Endometrial microvascular endothelial cells (primary cell): ENCODE data around the gene CTBP2. TPM values are rescaled to one million over a fixed set of nuclear protein-coding genes. Genes with fewer than 3 reads are reported as not detected.
"Not testable (repeated sequence)": the region's sequence is repeated elsewhere in the genome, so short reads cannot be mapped to it uniquely, and the experiment has no call there.

ENCODE experiments used
- in situ Hi-C: cut with HindIII; loops from 2 replicates; pipeline ENCODE4 v1.10.0; 2017; ENCODE audit warnings: low sequenced_read_pairs, low pct_unique_long_range_greater_than_20kb; ENCODE audit errors: inconsistent ontology term
- total RNA-seq: library from RNA; depleted of rRNA; stranded (reverse); fragments of >200 nt; gene quantifications from one replicate; pipeline ENCODE4 v1.2.3, GENCODE V29; 2015; ENCODE audit errors: inconsistent ontology term

CTBP2 gene
- total RNA-seq, 1 donor from 2014 or later = 89.9 TPM

DNA sequence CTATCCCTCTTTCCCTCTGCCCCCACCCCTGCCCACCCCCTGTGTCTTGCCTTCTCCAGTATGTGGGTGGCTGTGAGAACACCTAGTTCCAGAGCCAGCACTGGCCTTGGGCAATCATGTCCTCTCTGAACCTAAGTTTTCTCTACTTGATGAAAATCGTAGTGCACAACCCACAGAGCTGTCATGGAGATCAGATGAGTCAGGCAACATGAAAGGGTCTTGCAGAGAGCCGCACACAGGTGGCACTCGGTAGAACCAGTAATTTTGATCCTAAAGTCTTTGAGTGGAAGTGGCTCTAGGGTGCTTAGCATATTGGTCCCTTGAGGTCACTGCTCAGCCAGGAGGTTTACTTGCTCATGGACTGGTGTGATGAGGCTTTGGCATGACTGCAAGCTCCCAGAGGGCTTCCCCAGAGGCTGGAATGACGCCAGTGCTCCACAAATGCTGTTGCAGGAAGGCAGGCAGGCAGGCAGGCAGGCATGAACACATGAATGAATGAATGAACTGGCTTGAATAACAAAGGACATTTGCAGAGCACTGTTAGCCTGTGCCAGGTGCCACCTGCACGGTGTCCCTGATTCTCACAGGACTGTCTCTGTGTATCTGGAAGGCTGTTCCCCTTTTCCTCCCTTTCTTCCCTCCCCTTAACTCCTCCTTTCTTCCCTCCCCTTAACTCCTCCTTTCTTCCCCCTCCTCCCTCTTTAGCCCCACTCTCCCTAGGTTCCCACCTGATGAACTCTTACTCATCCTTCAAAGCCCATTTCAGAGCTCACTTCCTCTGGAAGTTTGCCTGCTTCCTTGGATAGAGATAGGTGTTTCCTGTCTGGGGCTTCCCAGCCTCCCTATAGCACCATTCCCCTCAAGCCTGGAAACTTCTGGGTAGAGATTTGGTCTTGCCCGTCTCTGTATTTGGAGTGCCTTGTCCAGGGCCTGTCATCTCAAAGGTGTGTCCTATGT is 27.2 kb upstream of the CTBP2 start:
- in situ Hi-C loops = no loop called here

DNA sequence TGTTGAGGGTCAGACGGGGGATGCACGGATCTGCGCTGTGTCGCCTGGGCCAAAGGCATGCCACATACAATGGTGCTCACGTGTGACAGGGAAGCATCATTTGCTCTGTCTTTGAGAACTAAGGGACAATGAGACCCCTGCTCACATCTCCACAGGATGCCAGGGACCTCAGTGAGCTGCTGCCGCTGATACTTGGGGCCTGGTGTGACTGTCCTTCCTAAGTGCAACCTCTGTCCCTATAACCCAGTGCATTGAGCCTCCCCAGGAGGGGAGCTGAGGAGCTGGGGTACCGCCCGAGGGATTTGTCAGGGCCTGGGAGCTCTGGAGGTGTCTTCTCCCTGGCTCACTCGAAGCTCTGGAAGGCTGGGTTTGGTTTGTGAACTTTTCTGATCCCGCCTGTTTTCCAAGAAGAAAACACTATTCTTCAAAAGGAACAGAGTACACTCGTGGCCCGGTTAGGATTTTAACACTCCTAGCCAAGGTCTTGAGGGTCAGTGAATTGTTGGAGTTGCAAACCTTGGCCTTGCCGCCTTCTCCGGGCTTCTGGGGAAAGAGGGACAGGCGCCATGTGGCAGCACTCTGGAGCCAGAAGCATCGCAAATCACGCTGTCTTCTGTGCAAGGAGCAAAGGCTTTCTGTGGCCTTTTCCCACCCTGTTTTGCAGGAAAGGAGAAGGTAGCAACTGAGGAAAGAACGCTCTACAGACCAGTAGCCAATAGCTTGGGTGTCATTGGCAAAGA is 26.2 kb upstream of the CTBP2 start:
- in situ Hi-C loops = no loop called here

DNA sequence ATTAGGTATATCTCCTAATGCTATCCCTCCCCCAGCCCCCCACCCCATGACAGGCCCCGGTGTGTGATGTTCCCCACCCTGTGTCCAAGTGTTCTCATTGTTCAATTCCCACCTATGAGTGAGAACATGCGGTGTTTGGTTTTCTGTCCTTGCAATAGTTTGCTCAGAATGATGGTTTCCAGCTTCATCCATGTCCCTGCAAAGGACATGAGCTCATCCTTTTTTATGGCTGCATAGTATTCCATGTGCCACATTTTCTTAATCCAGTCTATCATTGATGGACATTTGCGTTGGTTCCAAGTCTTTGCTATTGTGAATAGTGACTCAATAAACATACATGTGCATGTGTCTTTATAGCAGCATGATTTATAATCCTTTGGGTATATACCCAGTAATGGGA is 18.7 kb upstream of the CTBP2 start:
- in situ Hi-C loops = not testable (repeated sequence)

DNA sequence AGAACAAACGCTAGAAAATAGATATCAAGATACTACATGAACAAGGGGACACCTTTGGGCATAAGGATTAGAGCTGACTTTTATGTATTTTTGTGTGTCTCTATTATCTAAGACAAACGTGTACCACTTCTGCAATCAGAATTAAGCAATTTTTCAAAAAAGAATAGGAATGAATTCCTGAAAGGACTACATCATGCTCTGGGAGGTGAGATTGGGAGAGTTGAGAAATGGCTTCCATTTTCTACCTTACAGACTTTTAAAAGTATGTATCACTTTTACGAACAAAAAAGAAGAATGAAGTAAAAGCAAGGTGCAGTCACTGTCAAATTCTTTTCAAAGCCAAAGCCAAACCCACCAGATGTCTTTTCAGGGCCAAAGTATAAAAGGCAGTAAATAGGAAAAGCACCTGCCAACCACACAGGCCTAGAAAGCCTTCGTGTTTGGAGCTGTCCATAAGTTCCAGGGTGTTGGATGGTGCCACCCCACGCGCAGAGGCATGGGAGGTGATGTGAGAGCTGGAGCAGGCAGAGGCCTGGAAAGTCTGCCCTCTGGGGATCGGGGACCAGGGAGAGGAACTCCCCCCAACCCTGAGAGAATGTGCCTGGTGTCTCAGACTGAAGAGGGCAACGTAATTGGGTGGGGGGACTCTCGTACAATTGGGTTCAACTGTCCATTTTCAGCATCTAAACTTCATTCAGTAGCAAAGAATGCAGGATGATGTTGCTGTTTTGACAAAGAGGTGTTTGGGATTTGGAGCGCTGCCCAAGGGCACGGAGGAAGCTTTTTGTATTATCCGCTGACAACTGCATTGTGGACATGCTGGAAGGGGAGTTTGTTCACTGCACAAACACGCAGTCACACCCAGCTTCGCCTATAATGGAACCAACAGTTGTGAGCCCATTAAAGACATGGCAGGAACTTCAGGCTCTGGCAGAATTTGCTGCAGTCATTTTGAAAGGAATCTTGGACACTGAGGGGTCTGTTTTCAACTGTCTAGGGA is 17.6 kb upstream of the CTBP2 start:
- in situ Hi-C loops = no loop called here

DNA sequence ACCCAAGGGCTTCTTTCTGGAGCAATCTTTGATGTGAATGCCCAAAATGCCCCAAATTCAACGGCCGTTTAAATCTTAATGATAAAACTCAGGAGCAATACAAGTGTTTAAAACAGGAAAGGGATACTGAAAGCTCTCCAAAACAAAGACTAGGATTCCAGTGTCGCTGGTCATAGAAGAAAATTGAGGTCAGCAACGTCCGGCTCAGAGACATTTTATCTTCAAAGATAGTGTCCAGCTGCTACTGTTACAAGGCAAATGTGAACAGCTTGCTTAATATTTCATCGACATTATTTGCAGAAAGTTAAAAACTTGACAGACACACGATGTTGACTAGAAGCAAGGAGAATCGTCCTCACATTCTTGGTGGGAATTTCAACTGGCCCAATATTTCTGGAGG is 15.4 kb upstream of the CTBP2 start:
- in situ Hi-C loops = no loop called here

DNA sequence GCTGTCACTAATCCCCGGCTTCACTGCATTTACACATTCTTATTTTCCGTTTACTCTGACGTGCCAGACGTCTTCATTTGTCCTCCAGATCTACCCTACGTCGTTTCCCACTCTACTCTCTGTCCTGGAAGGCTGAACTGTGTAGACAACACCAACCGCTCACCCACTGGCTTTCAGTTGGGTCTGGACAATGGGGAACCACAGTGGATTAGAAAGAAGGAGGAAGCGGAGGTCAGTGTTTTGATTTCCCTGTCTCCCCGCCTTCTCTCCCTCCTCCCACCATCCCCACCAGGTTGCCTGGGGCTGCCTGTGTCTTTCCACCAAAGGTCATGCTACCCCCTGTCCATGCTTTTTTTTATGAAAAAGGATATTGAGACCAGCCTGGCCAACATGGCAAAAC is 14.0 kb upstream of the CTBP2 start:
- in situ Hi-C loops = no loop called here

DNA sequence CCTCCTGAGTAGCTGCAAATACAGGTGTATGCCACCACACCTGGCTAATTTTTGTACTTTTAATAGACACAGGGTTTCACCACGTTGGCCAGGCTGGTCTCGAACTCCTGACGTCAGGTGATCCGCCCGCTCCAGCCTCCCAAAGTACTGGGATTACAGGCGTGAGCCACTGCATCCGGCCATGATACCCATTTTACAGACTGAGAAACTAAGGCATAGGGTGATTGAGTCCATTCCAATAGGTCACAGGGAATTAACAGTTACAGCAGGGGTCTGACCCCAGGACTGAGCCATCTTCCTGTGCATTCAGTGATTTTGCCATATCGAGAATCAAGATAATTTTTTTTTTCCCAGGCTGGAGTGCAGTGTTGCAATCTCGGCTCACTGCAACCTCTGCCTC is 12.3 kb upstream of the CTBP2 start:
- in situ Hi-C loops = no loop called here

DNA sequence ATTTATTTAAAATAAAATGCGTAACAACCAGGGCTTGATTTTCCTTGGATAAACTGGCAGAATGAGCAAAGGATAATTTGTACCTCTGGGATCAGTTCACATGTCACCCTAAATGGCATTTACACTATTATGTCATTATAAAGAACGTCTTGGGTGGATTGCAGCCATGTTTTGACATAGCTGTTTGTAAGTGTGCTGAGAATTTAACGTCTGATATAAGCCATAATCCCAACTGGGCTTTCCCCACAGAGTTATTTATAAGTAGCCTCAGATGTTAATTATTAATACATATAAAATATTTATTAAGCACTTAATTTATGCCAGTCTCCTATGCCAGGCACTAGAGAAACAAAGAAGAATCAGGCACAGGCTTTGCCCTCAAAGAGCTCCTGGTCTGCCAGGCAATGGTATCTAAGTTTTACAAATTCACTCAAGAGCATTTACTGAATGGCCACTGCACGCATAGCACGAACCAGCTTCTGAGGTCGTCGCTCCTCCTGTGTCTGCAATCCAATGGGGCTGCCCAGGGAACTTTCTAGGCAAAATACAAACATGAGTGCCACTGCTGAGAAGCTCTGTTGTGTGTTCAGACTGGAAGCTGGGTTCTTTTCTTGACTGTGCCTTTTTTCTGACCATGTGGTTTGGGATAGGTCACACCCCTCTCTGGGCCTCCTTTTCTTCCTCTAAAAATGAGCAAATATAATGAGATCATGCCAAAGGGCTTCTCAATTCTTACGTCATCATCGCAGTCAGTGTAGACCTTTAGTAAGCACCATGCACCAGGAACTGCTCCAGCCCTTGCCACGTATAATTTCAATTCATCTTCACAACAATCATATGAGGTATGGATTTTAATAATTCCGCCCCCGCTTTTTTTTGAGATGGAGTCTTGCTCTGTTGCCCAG is 11.3 kb upstream of the CTBP2 start:
- in situ Hi-C loops = no loop called here

DNA sequence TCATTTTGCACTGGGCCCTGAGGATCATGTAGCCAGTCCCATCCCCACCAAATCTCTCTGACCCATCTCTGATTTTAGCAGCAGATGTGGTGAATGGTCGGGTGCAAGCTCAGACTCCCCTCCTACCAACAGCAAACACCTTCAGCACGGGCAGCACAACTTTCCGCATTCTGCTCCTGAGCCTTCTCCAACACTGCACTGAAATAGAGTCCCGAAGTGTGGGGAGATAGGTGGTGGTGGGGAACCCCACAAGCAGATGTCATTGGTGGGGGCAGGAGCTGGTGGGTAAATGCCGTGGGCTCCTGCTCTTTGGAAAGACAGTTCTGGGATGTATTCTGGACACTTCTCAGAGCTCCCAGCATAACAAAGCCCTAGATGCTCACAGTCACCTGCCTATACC is 9.6 kb upstream of the CTBP2 start:
- in situ Hi-C loops = no loop called here

DNA sequence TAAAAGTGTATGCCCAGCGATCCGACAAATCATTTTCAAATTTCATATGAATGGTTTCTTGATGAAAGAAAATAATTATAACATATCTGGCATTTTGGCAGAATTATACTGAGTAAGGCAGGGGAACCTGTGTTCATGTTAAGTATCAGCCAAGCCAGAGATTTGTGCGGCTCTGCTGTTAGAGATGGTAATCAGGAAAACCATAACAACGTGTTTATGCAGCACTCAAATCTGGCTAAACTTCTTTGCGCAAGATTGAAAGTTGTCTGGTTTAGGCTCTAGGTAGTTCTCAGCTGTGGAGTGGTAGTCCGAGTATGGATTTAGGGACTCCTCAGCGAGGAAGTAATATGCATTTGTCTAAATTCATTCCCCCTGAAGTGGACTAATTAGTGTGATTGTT is 8.9 kb upstream of the CTBP2 start:
- in situ Hi-C loops = no loop called here

DNA sequence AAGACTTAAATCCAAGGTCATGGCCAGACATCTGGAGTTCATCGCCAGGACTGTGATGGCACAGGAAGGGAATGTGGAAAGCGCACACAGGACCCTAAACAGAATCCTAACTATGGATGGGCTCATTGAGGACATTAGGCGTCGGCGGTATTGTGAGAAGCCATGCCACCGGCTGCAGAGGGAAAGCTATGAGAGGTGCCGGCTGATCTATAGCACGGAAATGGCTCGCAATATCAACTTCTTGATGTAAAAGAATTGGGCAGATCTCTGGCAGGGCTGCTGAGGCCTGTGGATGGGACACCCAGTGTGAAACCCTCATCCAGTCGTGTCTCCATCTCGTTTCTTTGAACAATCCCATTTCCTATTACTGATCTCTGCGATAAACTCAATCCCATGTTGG is 6.3 kb upstream of the CTBP2 start:
- in situ Hi-C loops = no loop called here

DNA sequence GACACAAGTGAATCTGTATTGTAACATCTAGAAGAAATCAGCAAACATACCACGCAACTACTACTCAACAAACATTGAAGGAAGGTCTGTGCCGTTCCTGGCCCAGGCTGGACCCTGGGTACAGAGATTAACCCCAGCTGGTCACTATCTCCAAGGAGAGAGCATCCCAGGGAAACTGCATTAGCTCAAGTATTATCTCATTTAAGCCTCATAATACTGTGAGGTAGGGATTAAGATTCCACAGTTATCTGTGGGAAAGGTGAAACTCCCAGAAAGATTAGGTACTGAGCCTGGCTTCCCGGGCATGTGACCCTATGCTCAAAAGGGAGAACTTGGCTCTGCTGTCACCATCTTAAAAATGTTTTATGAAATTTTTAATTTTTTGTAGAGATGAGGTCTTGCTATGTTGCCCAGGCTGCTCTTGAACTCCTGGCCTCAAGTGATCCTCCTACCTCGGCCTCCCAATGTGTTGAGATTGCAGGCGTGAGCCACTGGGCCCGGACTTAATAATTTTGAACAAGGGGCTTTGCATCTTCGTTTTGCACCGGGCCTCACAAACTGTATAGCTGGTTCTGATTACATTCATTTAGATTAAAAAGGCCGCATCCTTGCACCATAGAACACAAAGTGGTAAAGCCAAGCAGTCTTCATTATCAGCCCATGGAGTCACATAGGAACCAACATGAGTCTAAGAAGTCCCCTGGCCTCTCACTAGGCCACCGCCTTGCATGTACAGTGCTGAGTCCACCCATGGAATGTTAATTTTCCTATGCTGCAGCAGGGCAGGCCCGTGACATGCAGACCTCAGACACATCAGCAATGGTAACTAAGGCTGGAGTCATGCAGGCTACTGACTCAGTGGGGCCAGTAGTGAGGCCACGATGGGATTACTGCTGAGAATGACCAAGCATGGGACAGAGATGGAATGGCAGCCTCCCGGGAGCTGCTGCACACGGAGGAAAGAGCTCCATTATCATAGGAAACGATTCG is 5.5 kb upstream of the CTBP2 start:
- in situ Hi-C loops = no loop called here

DNA sequence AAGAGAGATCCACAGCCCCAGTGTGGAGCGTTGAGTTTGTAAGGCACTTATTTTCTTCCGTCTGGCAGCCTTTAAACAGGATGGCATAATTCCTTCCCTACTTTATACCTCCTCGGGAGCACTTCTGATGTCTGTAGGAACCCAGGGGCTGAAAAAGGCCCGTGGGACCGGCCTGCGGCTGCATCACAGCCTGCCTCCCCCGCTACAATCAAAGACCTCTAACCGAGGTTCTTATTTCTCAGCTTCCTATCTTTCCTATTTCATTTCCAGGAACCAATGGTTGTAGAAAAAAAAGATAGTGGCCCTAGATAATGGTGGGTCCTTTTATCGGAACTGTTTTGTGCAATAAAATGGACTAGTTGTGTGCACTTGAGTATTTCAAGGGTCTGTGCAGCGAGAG is 4.1 kb upstream of the CTBP2 start:
- in situ Hi-C loops = no loop called here

DNA sequence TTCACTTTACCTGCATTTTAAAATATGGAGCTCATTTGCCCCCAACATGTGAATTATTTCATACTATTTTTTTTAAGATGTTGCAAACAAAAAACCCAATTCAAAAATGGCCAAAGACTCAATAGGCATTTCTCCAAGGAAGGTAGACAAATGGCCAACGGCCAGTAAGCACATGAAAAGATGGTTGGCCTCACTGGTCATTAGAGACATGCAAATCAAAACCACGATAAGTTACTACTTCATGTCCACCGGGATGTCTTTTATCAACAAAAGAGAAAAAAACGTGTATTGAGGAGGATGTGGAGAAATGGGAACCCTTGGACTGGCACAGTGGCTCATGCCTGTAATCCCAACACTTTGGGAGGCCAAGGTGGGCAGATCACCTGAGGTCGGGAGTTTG is 3.4 kb upstream of the CTBP2 start:
- in situ Hi-C loops = no loop called here

DNA sequence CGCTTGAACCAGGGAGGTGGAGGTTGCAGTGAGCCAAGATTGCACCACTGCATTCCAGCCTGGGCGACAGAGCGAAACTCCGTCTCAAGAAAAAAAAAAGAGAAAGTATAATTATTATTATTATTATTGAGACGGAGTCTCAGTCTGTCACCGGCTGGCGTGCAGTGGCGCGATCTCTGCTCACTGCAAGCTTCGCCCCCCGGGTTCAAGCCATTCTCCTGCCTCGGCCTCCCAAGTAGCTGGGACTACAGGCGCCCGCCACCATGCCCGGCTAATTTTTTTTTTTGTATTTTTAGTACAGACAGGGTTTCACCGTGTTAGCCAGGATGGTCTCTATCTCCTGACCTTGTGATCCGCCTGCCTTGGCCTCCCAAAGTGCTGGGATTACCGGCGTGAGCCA is 2.9 kb upstream of the CTBP2 start:
- in situ Hi-C loops = not testable (repeated sequence)

DNA sequence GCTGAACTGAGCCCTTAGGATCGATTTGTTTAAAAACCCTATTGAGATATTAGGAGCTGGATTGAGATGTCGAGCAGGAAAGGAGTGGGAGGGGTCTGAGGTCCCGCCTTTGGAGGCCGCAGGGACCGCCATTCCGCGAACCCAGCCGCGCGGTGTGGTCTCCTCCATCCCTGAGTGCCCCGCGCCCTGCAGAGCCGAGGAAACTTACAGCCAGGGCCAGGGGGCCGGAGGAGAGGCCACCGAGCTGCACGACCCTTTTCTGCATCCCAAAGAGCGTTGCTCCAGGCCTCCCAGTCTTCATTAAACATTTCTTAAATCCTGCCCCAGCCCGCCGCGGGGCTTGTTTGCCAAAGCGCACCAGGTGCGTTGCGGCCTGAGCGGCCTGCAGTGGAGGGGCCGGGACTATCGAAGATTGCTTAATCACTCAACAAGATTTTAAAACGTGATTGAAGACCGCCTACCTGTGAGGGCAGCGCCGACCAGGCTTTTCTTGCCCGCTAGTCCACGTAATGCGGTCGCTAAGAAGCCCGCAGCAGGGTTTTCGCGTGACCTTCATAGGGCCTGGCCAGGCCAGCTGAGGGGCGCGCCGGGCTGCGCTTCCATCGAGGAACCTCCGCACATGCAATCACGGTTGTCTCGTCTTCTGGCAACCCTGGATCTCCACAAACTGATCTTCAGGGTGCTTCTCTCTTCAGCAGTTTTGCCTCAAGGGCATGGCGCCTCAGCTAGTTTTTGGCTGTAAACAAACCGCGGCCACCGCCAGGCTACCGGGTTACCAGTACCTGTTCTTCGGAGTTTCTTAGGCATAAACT is 2.0 kb upstream of the CTBP2 start:
- in situ Hi-C loops = no loop called here
